HG03442 (cell line): ENCODE data around the gene MYOCD.

Experiments
- ATAC-seq: cut with Tn5 transposase; IDR thresholded peaks from one replicate; pipeline ENCODE4 v1.9.1; 2021; ENCODE audit warnings: mild to moderate bottlenecking, moderate library complexity; ENCODE audit not compliant: unreplicated experiment

The MYOCD gene

DNA sequence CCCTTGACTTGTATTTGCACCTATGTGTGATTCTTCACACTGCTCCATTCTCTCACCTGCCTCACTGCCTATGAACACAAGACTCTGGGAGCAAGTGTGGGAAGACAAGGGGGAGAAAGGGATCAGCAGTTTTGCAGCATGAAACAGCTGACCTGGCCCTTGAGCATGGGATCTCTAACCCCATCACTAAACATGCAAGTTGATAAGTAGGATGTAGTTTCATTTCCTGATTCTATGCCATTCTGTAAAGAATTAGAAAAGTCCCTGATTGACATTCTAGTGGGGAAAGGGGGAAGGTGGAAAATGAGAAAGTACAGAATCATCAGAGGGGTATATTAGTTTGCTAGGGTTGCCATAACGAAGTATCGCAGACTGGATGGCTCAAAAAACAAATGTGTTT, 25.3 kb upstream of the MYOCD start:
- ATAC-seq, result no peak

- ATAC-seq, result no peak
Observed at GRCh38 chr17:12641084-12641483, 24.6 kb upstream of the MYOCD start.

DNA sequence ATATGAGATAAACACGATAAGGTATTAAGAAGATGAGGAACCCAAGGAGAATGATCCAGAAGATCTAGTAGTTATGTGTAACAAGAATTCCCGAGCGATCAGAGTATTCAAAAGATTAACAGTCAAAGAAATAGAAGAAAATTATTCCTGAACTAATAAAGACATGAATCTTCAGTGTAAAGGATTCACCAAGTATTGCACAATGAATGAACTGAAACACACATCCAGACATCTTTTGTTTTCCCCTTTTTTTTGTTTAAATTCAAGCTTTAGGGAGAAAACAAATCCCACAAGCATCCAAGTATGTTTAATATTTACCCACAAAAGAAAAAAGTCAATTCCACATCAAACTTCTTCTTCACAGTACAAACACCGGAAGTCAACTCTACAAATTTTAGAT, 23.7 kb upstream of the MYOCD start:
- no peak for ATAC-seq

DNA sequence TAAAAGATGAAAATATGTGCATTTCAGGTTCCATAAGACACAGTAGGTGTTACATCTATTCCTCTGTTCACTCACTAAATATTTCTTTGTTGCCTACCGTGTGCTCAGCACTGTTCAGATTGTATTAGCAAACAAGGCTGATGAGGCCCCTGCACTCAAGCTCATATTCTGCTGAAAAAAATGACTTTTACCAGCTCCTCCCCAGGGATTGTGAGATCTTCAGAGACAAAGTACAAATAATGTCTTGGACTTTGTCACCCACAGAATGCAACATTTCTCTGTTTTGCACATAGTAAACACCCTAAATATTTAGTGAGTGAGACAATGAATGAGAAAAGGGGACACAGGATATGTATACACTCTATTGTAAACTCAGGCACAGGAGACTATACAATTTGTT, 21.9 kb upstream of the MYOCD start:
- no peak for ATAC-seq

DNA sequence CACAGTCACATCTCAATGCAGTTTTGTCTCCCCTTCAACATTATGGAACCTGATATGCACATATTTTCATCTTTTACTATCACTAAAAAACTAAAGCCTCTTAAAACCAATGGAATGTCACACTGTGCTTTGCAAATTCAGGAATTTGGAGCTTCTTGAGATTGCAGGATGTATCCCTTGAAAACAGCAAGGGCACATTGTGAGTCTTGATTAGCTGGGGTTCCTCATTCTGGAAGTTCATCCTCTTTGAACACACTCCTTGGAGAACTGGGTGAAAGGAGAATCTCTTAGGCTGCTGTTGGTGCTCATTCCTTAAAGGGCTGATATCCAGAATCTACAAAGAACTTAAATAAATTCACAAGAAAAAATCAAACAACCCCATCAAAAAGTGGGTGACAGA, 21.1 kb upstream of the MYOCD start:
- no peak for ATAC-seq

DNA sequence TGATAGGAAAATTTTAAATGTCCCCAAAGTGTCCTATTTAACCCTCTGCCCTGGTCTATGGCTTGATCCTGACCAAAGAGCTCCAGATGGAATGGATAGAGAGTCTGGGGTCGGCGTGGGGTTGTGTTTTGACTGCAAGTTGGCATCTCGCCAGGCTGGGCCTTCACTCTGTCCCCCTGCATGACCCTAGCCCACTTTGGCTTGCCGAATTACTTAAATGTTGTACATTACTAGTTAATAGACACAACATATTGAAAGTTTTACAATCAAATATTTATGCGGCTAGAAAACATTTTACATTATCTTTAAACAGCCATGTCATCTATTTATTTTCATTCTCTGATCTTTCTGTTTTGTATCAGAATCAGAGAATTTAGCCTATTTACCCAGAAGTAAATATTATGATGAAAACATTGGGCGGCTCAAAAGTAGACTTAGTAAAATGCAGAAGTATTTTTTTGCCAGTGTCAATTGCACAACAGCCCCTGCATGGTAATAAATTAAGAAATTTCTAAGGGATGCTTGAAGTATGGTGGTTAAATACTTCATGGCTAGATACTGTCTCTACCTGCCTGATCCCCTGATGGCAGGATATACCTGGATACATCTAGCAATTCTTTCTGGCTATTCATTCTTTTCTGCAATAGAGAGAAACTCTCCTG, 18.8 kb upstream of the MYOCD start:
- no peak for ATAC-seq

GRCh38 chr17:12648498-12648897, 17.2 kb upstream of the MYOCD start:
- ATAC-seq, result no peak

DNA sequence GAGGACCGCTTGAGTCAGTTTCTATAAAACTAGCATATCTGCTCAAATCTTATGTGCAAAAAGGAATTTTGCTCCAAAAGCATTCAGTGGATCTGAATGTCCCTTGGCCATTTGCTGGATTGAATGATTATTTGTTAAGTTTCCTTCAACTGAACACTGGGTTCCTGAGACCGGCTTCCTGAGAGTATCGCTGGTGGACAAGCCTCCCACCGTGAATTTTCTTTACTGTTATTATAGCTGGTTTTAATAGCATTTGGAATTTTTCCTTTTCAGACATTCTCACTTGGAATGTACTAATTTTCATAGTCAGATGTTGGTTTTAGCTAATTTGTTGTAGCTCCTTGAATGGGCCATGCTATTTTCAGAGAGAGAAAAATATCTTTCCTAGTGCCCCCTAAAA, 9.8 kb upstream of the MYOCD start:
- ATAC-seq, result no peak

- ATAC-seq, result no peak
Observed at GRCh38 chr17:12656354-12656753, 9.3 kb upstream of the MYOCD start.

- ATAC-seq, result no peak
Observed at GRCh38 chr17:12659500-12659899, 6.2 kb upstream of the MYOCD start.

DNA sequence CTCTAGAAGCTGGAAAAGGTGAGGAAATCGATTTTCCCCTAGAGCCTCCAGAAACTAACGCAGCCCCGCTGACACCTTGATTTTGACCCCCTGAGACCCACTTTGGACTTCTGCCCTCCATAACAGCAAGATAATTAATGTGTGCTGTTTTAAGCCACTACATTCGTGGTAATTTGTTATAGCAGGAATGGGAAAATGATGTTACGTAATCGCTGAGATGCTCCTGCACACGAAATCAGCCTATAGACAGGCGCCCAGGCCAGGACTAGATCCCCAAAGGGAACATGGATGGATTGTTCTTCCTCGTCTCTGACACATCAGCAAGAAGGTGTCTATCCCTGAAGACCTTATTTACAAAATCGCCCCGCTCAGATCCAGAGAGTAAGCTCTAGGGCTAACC, 1.4 kb upstream of the MYOCD start:
- ATAC-seq, result no peak

DNA sequence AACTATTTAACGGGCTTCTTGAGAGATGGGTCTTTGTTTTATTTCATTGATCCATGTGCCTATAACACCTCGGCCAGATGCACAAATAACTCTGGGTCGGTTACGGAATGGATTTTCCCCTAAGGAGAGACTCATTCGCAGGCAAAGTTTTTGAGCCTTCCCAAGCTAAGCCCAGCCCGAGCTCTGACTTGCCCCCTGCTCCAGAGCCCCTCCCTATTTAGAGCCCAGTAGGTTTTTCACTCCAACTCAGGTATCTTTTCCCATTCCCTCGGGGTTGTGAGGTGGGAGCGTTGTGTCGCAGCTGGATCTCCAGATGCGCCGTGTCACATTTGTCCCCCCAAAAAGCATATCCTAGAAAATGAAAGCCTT, 812 bp upstream of the MYOCD start:
- ATAC-seq, result no peak

- no peak for ATAC-seq
Observed at GRCh38 chr17:12666718-12667117, 1.0 kb downstream of the MYOCD start.

GRCh38 chr17:12667299-12667958, 1.7 kb downstream of the MYOCD start:
- no peak for ATAC-seq

GRCh38 chr17:12671906-12672305, 6.2 kb downstream of the MYOCD start:
- ATAC-seq, result no peak

GRCh38 chr17:12672947-12673346, 7.3 kb downstream of the MYOCD start:
- ATAC-seq, result no peak

DNA sequence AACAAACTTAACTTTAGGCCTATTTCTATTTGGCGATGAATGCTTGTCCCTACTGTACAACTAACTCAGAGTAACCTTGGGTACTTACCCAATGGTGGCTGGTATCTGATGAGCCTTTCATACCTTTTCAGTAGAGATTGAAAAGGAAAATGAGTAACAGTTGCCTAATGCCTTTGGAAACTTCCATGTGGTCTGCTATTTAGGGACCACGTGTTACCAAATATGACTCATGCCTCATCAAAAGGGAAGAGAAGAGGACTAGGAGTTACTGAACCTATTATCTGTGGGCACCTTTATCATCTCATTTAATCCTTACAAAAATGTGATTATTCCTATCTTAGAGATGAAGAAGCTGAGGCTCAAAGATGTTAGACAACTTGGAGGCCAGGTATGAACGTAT, 8.1 kb downstream of the MYOCD start:
- no peak for ATAC-seq

DNA sequence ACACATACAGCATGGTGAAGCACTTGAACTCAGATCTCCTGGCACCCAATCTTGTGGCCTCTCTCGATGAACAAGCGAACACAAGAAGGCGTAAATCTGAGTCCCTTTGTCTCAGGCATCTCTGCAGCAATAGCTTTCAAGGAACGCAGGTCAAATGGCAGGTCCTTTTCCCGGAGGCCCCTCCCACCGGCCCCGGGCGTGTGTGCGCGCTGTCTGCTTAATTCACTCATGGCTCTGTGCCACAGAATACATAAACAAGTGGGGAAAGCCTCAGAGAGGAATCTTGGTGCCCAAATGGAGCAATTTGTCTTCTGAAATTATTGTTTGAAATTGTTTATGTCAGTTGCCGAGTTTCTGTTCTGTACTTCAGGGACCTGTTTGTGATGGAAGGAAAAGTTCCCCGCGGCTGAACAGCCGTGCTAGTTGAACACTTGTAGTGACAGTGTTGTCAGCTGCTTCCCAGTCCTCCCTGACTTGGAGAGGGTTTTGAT, 14.8 kb downstream of the MYOCD start:
- no peak for ATAC-seq

GRCh38 chr17:12680993-12681392, 15.3 kb downstream of the MYOCD start:
- no peak for ATAC-seq

DNA sequence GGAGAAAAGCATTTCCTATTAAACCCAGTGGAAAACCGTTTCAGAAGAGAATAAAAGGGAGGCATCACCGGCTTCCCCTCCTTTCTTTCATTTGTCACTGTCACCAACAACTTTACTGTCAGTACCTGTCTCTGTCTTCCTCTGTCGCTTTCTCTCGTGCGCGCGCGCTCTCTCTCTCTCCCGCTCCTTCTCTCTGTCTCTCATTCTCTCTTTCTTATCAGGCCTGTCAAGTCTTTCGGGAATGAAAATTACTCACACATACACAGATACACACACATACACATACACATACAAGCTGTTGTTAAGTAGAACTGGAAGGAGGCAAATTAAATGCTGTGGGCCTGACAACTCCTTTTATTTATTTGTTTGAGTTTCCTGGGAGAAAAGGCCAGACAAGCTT, 17.6 kb downstream of the MYOCD start:
- ATAC-seq, result no peak

GRCh38 chr17:12686486-12686885, 20.8 kb downstream of the MYOCD start:
- no peak for ATAC-seq

DNA sequence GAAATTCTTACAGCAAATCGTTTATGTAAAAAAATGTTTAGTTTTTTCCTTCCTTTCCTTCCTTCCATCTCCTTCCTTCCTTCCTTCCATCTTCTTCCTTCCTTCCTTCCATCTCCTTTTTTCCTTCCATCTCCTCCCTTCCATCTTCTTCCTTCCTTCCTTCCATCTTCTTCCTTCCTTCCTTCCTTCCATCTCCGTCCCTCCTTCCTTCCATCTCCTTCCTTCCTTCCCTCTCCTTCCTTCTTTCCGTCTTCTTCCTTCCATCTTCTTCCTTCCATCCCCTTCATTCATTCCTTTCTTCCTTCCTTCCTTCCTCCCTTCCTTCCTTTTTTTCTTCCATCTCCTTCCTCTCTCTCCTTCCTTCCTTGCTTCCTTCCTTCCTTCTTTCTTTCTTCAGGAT, 22.7 kb downstream of the MYOCD start:
- ATAC-seq, result no peak

GRCh38 chr17:12691173-12691572, 25.5 kb downstream of the MYOCD start:
- ATAC-seq, result no peak
